A549 treated with AZD9567 at 1 μM for 4 hours (cell line): ENCODE measurements around the gene FMN2. TPM values are rescaled to one million over a fixed set of nuclear protein-coding genes. Genes with fewer than 3 reads are reported as not detected.

Experiments
- total RNA-seq: library from RNA; stranded (reverse); fragments of 200-300 nt; extraction: Qiagen RNA extraction; gene quantifications from 5 replicates; pipeline ENCODE4 v1.2.3, GENCODE V29; 2022; ENCODE audit not compliant: insufficient read depth

FMN2 gene
- 4.0 to 5.6 TPM (median 4.8 TPM) in 5 replicates for total RNA-seq

DNA sequence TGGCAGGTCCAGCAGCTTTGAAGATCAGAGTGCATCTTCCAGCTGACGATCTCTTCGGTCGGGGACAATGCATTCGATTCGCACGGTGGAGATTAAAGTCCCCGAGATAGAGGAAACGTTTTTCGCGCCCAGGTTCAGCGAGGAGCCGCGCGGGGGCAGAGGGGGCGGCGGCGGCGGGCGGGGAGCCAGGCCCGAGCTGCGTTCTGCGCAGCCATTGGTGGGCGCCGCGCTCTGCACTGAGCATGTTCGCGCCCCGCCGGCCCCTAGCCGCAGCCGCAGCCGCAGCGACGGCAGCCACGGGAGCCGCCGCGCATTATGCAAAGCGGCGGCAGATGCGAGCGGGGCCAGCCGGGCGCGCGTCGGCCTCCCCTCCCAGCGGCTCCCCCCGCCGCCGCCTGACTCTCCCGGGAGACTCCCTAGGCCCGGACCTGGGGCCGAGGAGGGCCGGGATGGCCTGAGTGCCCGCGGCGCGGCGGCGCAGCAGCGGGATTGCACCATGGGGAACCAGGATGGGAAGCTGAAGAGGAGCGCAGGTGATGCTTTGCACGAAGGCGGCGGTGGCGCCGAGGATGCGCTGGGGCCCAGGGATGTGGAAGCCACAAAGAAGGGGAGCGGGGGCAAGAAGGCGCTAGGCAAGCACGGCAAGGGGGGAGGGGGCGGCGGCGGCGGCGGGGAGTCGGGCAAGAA, at the start of gene FMN2:
TSS of gene FMN2 (plus strand) at position 270 of the 687 bp plus-strand sequence. CDS start at position 497, 227 bp downstream.

